Measurements from ENCODE around the gene NOP53. TPM values are rescaled to one million over a fixed set of nuclear protein-coding genes. Genes with fewer than 3 reads are reported as not detected.

NOP53 gene
- 266 and 269 TPM in 2 replicates for total RNA-seq

DNA sequence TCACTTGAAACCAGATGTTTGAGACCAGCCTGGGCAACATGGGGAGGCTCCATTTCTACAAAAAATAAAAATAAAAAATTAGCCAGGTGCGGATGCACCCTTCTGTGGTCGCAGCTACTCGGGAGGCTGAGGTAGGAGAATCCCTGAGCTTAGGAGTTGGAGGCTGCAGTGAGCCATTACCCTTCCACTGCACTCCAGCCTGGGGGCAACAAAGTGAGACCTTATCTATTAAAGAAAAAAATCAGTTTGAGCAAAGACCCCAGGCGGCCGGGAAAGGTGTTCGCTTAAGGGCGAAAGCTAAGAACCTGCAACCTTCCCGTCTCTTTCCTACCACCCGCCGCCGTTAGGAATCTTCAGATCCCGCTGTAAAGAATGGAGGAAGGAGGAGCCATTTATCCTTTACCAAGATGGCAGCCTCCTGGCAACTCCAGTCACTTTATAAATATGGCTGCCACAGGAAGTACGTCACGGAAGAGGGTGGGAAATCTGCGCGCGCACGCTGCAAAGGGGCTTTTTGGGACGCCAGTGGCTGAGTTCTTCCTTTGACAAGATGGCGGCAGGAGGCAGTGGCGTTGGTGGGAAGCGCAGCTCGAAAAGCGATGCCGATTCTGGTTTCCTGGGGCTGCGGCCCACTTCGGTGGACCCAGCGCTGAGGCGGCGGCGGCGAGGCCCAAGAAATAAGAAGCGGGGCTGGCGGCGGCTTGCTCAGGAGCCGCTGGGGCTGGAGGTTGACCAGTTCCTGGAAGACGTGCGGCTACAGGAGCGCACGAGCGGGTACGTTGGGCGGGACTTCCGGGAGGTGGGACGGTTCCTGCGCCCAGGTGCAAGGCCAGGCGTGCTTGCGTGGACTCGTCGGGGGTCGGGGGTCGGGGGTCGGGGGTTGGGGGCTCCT, at the start of gene NOP53:
Gene NOP53, plus strand, starts transcription at position 537 of the 892 bp plus-strand sequence. Its CDS starts 14 bp downstream, at position 551.
- H3K4me1 Mint-ChIP-seq (ENCODE audit: low read depth): peaks cover 26% of the 10 kb centered on the region
- H3K27me3 Mint-ChIP-seq (ENCODE audit: low read depth): no peaks in the 10 kb centered on the region
- intact Hi-C loops (cut with micrococcal nuclease): loop anchor here (10.0 kb wide), 1 partner anchor 140 kb away; the partner anchor contains the start of gene BICRA
- peak; percentile 95 for DNase-seq (ENCODE audit: low spot score)
- peaks cover 35% of the 10 kb centered on the region for H3K36me3 Mint-ChIP-seq (ENCODE audit: low read depth)
- peak within 1 kb of the TSS; percentile 99 for H3K4me3 Mint-ChIP-seq (ENCODE audit: low read depth)
- no peaks in the 10 kb centered on the region for H3K9me3 Mint-ChIP-seq
- H3K27ac Mint-ChIP-seq: peak within 1 kb of the TSS; percentile 98

- H3K4me1 Mint-ChIP-seq (ENCODE audit: low read depth): no peaks in the 10 kb centered on the region
- H3K27me3 Mint-ChIP-seq (ENCODE audit: low read depth): no peaks in the 10 kb centered on the region
- no peaks in the 10 kb centered on the region for H3K9me3 Mint-ChIP-seq
- no peak overlapping the region for H3K4me3 Mint-ChIP-seq (ENCODE audit: low read depth)
- no peak overlapping the region for H3K27ac Mint-ChIP-seq
- H3K36me3 Mint-ChIP-seq (ENCODE audit: low read depth): peaks cover 7% of the 10 kb centered on the region
- no peak for DNase-seq (ENCODE audit: low spot score)
- intact Hi-C loops (cut with micrococcal nuclease): no loop called here
Measured at GRCh38 chr19:47696635-47697034, 48.7 kb upstream of the NOP53 start.

DNA sequence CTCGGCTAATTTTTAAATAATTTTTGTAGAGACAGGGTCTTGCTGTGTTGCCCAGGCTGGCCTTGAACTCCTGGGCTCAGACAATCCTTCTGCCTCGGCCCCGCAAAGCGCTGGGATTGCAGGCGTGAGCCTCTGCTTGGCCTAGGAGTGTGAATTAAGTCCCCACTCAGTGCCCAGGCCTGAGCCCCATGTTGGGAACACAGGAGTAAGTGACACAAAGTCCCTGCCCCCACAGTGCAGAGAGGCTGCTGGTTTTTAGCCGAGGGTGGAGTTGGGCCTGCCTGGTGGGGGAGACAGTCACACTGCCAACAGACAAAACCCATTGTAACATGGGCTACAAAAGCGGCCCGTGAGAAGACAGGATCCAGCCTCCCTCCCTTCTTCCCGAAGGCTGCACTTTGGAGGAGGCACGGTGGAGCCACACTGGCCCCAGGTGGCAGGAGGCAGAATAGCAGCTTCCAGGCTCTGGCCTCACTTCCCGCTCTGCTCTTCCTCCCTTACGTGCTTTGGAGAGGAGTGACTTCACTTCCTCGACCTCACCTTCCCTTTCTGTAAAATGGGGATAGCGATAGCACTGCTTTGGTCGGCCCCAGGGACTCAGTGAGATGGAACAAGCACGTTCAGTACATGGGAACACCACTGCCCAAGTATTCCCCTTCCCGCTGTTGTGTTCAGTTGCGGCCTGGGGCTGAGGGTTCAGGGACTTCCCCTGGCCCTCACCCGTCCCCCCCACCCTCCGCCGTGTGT, 47.3 kb upstream of the NOP53 start:
- no peaks in the 10 kb centered on the region for H3K27me3 Mint-ChIP-seq (ENCODE audit: low read depth)

GRCh38 chr19:47698631-47699359, 46.6 kb upstream of the NOP53 start:
- intact Hi-C loops (cut with micrococcal nuclease): loop anchor here (1.0 kb wide), 2 partner anchors 180 to 262 kb away; no protein-coding TSS in a partner anchor
- no peak overlapping the region for H3K27ac Mint-ChIP-seq
- H3K4me3 Mint-ChIP-seq (ENCODE audit: low read depth): no peak overlapping the region
- DNase-seq (ENCODE audit: low spot score): no peak
- no peaks in the 10 kb centered on the region for H3K4me1 Mint-ChIP-seq (ENCODE audit: low read depth)
- H3K27me3 Mint-ChIP-seq (ENCODE audit: low read depth): no peaks in the 10 kb centered on the region
- H3K9me3 Mint-ChIP-seq: no peaks in the 10 kb centered on the region
- H3K36me3 Mint-ChIP-seq (ENCODE audit: low read depth): peaks cover 16% of the 10 kb centered on the region

More for the DNA sequence above, 47.3 kb upstream of the NOP53 start:
- H3K36me3 Mint-ChIP-seq (ENCODE audit: low read depth): peaks cover 13% of the 10 kb centered on the region
- no peak overlapping the region for H3K27ac Mint-ChIP-seq
- no peaks in the 10 kb centered on the region for H3K9me3 Mint-ChIP-seq
- no peak overlapping the region for H3K4me3 Mint-ChIP-seq (ENCODE audit: low read depth)
- DNase-seq (ENCODE audit: low spot score): peak; percentile 39
- intact Hi-C loops (cut with micrococcal nuclease): loop anchor here (1.0 kb wide), 2 partner anchors 180 to 262 kb away; no protein-coding TSS in a partner anchor
- no peaks in the 10 kb centered on the region for H3K4me1 Mint-ChIP-seq (ENCODE audit: low read depth)

- intact Hi-C loops (cut with micrococcal nuclease): no loop called here
- Mint-ChIP-seq H3K27me3 (ENCODE audit: low read depth) (no peaks in the 10 kb centered on the region), H3K36me3 (ENCODE audit: low read depth) (peaks cover 16% of the 10 kb centered on the region), H3K27ac (no peak overlapping the region), H3K9me3 (no peaks in the 10 kb centered on the region), H3K4me1 (ENCODE audit: low read depth) (no peaks in the 10 kb centered on the region), H3K4me3 (ENCODE audit: low read depth) (no peak overlapping the region)
- peak; percentile 27 for DNase-seq (ENCODE audit: low spot score)
Measured at GRCh38 chr19:47699360-47699917, 45.9 kb upstream of the NOP53 start.

GRCh38 chr19:47700934-47701716, 44.2 kb upstream of the NOP53 start:
- intact Hi-C loops (cut with micrococcal nuclease): loop anchor here (10.0 kb wide), 1 partner anchor 406 kb away; no protein-coding TSS in a partner anchor
- Mint-ChIP-seq H3K4me1 (ENCODE audit: low read depth) (no peaks in the 10 kb centered on the region), H3K36me3 (ENCODE audit: low read depth) (peaks cover 16% of the 10 kb centered on the region), H3K4me3 (ENCODE audit: low read depth) (no peak overlapping the region), H3K27me3 (ENCODE audit: low read depth) (no peaks in the 10 kb centered on the region), H3K9me3 (no peaks in the 10 kb centered on the region), H3K27ac (no peak overlapping the region)
- no peak for DNase-seq (ENCODE audit: low spot score)

- no peak for DNase-seq (ENCODE audit: low spot score)
- Mint-ChIP-seq H3K36me3 (ENCODE audit: low read depth) (peaks cover 16% of the 10 kb centered on the region), H3K4me1 (ENCODE audit: low read depth) (no peaks in the 10 kb centered on the region), H3K27ac (no peak overlapping the region), H3K27me3 (ENCODE audit: low read depth) (no peaks in the 10 kb centered on the region), H3K9me3 (no peaks in the 10 kb centered on the region), H3K4me3 (ENCODE audit: low read depth) (no peak overlapping the region)
- intact Hi-C loops (cut with micrococcal nuclease): loop anchor here (10.0 kb wide), 1 partner anchor 407 kb away; no protein-coding TSS in a partner anchor
Measured at GRCh38 chr19:47701717-47702552, 43.4 kb upstream of the NOP53 start.

DNA sequence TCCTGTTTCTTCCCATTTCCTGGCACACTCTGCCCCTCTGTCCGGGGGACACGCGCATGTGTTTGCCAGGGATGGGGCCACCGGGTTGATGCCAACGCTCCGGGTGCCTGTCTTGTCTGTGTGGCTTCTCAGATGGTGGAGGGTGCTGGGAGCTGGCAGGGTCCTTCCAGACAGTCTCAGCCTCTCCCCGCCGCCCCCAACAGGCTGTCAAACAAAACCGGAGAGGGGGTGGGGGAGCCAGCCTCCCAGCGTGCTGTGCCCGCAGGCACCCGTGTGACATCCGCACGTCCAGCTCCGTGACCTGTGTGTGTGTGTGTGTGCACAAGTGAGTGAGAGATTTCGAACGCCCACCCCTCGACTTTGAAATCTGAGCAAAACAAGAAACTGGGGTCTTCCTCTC, 42.7 kb upstream of the NOP53 start:
- no peaks in the 10 kb centered on the region for H3K9me3 Mint-ChIP-seq
- DNase-seq (ENCODE audit: low spot score): no peak
- H3K36me3 Mint-ChIP-seq (ENCODE audit: low read depth): peaks cover 16% of the 10 kb centered on the region
- intact Hi-C loops (cut with micrococcal nuclease): loop anchor here (10.0 kb wide), 1 partner anchor 408 kb away; no protein-coding TSS in a partner anchor
- H3K27ac Mint-ChIP-seq: no peak overlapping the region
- no peaks in the 10 kb centered on the region for H3K27me3 Mint-ChIP-seq (ENCODE audit: low read depth)
- no peak overlapping the region for H3K4me3 Mint-ChIP-seq (ENCODE audit: low read depth)
- H3K4me1 Mint-ChIP-seq (ENCODE audit: low read depth): no peaks in the 10 kb centered on the region

- Mint-ChIP-seq H3K27ac (no peak overlapping the region), H3K4me1 (ENCODE audit: low read depth) (no peaks in the 10 kb centered on the region), H3K36me3 (ENCODE audit: low read depth) (peaks cover 16% of the 10 kb centered on the region), H3K27me3 (ENCODE audit: low read depth) (no peaks in the 10 kb centered on the region), H3K4me3 (ENCODE audit: low read depth) (no peak overlapping the region), H3K9me3 (no peaks in the 10 kb centered on the region)
- no peak for DNase-seq (ENCODE audit: low spot score)
- intact Hi-C loops (cut with micrococcal nuclease): loop anchor here (10.0 kb wide), 1 partner anchor 408 kb away; no protein-coding TSS in a partner anchor
Measured at GRCh38 chr19:47703301-47703700, 42.0 kb upstream of the NOP53 start.

GRCh38 chr19:47704024-47704423, 41.3 kb upstream of the NOP53 start:
- no peaks in the 10 kb centered on the region for H3K4me1 Mint-ChIP-seq (ENCODE audit: low read depth)
- DNase-seq (ENCODE audit: low spot score): no peak
- intact Hi-C loops (cut with micrococcal nuclease): loop anchor here (10.0 kb wide), 1 partner anchor 409 kb away; no protein-coding TSS in a partner anchor
- H3K27me3 Mint-ChIP-seq (ENCODE audit: low read depth): no peaks in the 10 kb centered on the region
- H3K4me3 Mint-ChIP-seq (ENCODE audit: low read depth): no peak overlapping the region
- no peaks in the 10 kb centered on the region for H3K9me3 Mint-ChIP-seq
- H3K36me3 Mint-ChIP-seq (ENCODE audit: low read depth): peaks cover 16% of the 10 kb centered on the region
- no peak overlapping the region for H3K27ac Mint-ChIP-seq

DNA sequence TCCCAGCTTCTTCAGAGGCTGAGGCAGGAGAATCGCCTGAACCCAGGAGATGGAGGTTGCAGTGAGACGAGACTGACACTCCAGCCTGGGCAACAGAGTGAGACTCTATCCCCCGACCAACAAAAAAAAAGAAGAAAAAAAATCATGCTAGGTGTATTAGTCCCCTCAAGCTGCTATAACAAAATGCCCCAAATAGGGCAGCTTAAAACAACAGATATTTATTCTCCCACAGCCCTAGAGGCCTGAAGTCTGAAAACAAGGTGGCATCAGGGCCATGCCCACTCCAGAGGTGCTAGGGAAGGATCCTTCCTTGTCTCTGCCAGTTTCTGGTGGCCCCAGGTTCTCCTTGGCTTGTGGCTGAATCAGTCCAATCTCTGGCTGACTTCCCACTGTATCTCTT, 40.7 kb upstream of the NOP53 start:
- H3K9me3 Mint-ChIP-seq: no peaks in the 10 kb centered on the region
- no peak overlapping the region for H3K27ac Mint-ChIP-seq
- no peak overlapping the region for H3K4me3 Mint-ChIP-seq (ENCODE audit: low read depth)
- no peaks in the 10 kb centered on the region for H3K4me1 Mint-ChIP-seq (ENCODE audit: low read depth)
- H3K27me3 Mint-ChIP-seq (ENCODE audit: low read depth): no peaks in the 10 kb centered on the region
- intact Hi-C loops (cut with micrococcal nuclease): loop anchor here (10.0 kb wide), 1 partner anchor 410 kb away; no protein-coding TSS in a partner anchor
- DNase-seq (ENCODE audit: low spot score): no peak
- H3K36me3 Mint-ChIP-seq (ENCODE audit: low read depth): peaks cover 15% of the 10 kb centered on the region
